ENCODE data around the gene FAM3D. TPM values are rescaled to one million over a fixed set of nuclear protein-coding genes. Genes with fewer than 3 reads are reported as not detected.

FAM3D gene
- total RNA-seq, 1 experiment from 2014 or later = not detected

- no peak overlapping the region for H3K9ac ChIP-seq (ENCODE audit: low read length)
- TF ChIP-seq CTCF (conservative IDR thresholded peaks at IDR 0.05; ENCODE audit: low read depth, low read length) (no peak), EZH2phosphoT487 (IDR thresholded peaks at IDR 0.05; ENCODE audit: borderline replicate concordance, low read length) (no peak), EZH2 (IDR thresholded peaks at IDR 0.05; ENCODE audit: low read length, unreplicated experiment) (no peak)
- no peaks in the 10 kb centered on the region for H3F3A ChIP-seq (ENCODE audit: low read length, unreplicated experiment)
- H3K4me3 ChIP-seq (ENCODE audit: low read length) = no peak overlapping the region
- H3K4me1 ChIP-seq (ENCODE audit: insufficient read depth, low read length) = no peaks in the 10 kb centered on the region
- POLR2A ChIA-PET (ENCODE audit: unreplicated experiment) = no interaction called here
- H3K36me3 ChIP-seq (ENCODE audit: low read depth, low read length) = no peaks in the 10 kb centered on the region
- intact Hi-C loops (cut with micrococcal nuclease) = no loop called here
- BruUV-seq (replicated peaks) = no TSS peak
- H3K9me3 ChIP-seq (ENCODE audit: low read length) = no peaks in the 10 kb centered on the region
- no peaks in the 10 kb centered on the region for H3K9me2 ChIP-seq (replicated peaks; ENCODE audit: low read length)
- DNase-seq (no peak), ATAC-seq (no peak)
- H3K27me3 ChIP-seq (ENCODE audit: low read length) = no peaks in the 10 kb centered on the region
- H3K79me2 ChIP-seq (ENCODE audit: low read length) = no peaks in the 10 kb centered on the region
- H3K4me2 ChIP-seq (ENCODE audit: low read length) = no peak overlapping the region
- CTCF ChIA-PET = no interaction called here
- H2AFZ ChIP-seq (ENCODE audit: low read length) = no peak overlapping the region
- H4K20me1 ChIP-seq (ENCODE audit: low read length) = no peaks in the 10 kb centered on the region
- no peak overlapping the region for H3K27ac ChIP-seq (ENCODE audit: low read length)
These were observed 6.3 kb upstream of the FAM3D start for GRCh38 chr3:58672880-58673279.

- H3K4me1 ChIP-seq (ENCODE audit: insufficient read depth, low read length) = no peaks in the 10 kb centered on the region
- DNase-seq = no peak
- TF ChIP-seq EZH2 (IDR thresholded peaks at IDR 0.05; ENCODE audit: low read length, unreplicated experiment) (no peak), EZH2phosphoT487 (IDR thresholded peaks at IDR 0.05; ENCODE audit: borderline replicate concordance, low read length) (no peak), CTCF (conservative IDR thresholded peaks at IDR 0.05; ENCODE audit: low read depth, low read length) (no peak)
- ChIA-PET CTCF (no interaction called here), POLR2A (ENCODE audit: unreplicated experiment) (no interaction called here)
- no peaks in the 10 kb centered on the region for H4K20me1 ChIP-seq (ENCODE audit: low read length)
- no peak overlapping the region for H3K27ac ChIP-seq (ENCODE audit: low read length)
- no peak overlapping the region for H2AFZ ChIP-seq (ENCODE audit: low read length)
- H3K36me3 ChIP-seq (ENCODE audit: low read depth, low read length) = no peaks in the 10 kb centered on the region
- no peak overlapping the region for H3K9ac ChIP-seq (ENCODE audit: low read length)
- H3K27me3 ChIP-seq (ENCODE audit: low read length) = no peaks in the 10 kb centered on the region
- intact Hi-C loops (cut with micrococcal nuclease) = no loop called here
- H3K9me3 ChIP-seq (ENCODE audit: low read length) = no peaks in the 10 kb centered on the region
- no peaks in the 10 kb centered on the region for H3F3A ChIP-seq (ENCODE audit: low read length, unreplicated experiment)
- BruUV-seq (replicated peaks) = no TSS peak
- no peaks in the 10 kb centered on the region for H3K79me2 ChIP-seq (ENCODE audit: low read length)
- no peak overlapping the region for H3K4me3 ChIP-seq (ENCODE audit: low read length)
- no peak overlapping the region for H3K4me2 ChIP-seq (ENCODE audit: low read length)
- no peak for ATAC-seq
- H3K9me2 ChIP-seq (replicated peaks; ENCODE audit: low read length) = no peaks in the 10 kb centered on the region
These were observed 5.9 kb upstream of the FAM3D start for GRCh38 chr3:58672451-58672850.

GRCh38 chr3:58670506-58671135 lies 4.0 kb upstream of the FAM3D start:
- no peak overlapping the region for H2AFZ ChIP-seq (ENCODE audit: low read length)
- ATAC-seq (no peak), DNase-seq (no peak)
- H3K27ac ChIP-seq (ENCODE audit: low read length) = no peak overlapping the region
- no peak for TF ChIP-seq EZH2phosphoT487 (IDR thresholded peaks at IDR 0.05; ENCODE audit: borderline replicate concordance, low read length)
- TF ChIP-seq CTCF (conservative IDR thresholded peaks at IDR 0.05; ENCODE audit: low read depth, low read length) = no peak
- TF ChIP-seq EZH2 (IDR thresholded peaks at IDR 0.05; ENCODE audit: low read length, unreplicated experiment) = no peak
- H3K9me3 ChIP-seq (ENCODE audit: low read length) = no peaks in the 10 kb centered on the region
- H3K9ac ChIP-seq (ENCODE audit: low read length) = no peak overlapping the region
- H4K20me1 ChIP-seq (ENCODE audit: low read length) = no peaks in the 10 kb centered on the region
- intact Hi-C loops (cut with micrococcal nuclease) = no loop called here
- ChIA-PET POLR2A (ENCODE audit: unreplicated experiment) (no interaction called here), CTCF (no interaction called here)
- H3K4me3 ChIP-seq (ENCODE audit: low read length) = no peak overlapping the region
- no peak overlapping the region for H3K4me2 ChIP-seq (ENCODE audit: low read length)
- H3K9me2 ChIP-seq (replicated peaks; ENCODE audit: low read length) = no peaks in the 10 kb centered on the region
- no peaks in the 10 kb centered on the region for H3K36me3 ChIP-seq (ENCODE audit: low read depth, low read length)
- H3F3A ChIP-seq (ENCODE audit: low read length, unreplicated experiment) = no peaks in the 10 kb centered on the region
- no peaks in the 10 kb centered on the region for H3K79me2 ChIP-seq (ENCODE audit: low read length)
- no peaks in the 10 kb centered on the region for H3K27me3 ChIP-seq (ENCODE audit: low read length)
- peaks cover 6% of the 10 kb centered on the region; the same call in 1 of the 2 replicates for H3K4me1 ChIP-seq (ENCODE audit: insufficient read depth, low read length)
- BruUV-seq (replicated peaks) = no TSS peak
